Measurements from ENCODE around the gene RABL3. TPM values are rescaled to one million over a fixed set of nuclear protein-coding genes. Genes with fewer than 3 reads are reported as not detected.

The RABL3 gene
- total RNA-seq, 6 experiments from 2014 or later: 32.0 to 39.4 (median 36.9) TPM

DNA sequence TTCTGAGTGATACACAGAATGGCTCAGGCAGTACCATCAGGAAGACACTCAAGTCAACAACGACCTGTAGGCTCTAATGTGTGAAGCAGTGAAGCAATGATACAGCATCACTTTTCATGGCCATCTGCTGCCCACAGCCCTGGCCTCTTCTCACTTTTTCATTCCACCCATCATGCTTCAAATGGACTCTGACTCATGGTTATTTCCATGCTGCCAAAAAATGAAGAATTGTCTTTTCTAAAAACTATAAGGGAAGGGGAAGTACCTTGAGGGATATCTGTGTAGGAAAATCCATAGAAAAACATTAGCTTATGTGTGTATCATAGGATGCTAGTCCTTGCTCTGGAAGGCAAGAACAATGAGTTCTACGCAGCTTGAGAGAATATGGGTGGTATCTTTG is 71.7 kb downstream of the RABL3 start:
- Mint-ChIP-seq H3K27me3 (ENCODE audit: insufficient read depth) (no peaks in the 10 kb centered on the region; the same call in 1 of the 2 replicates), H3K4me1 (ENCODE audit: low read depth) (no peaks in the 10 kb centered on the region), H3K27ac (no peak overlapping the region), H3K9me3 (no peaks in the 10 kb centered on the region), H3K36me3 (ENCODE audit: low read depth) (no peaks in the 10 kb centered on the region), H3K4me3 (no peak overlapping the region)
- TF ChIP-seq, protein P1, sequence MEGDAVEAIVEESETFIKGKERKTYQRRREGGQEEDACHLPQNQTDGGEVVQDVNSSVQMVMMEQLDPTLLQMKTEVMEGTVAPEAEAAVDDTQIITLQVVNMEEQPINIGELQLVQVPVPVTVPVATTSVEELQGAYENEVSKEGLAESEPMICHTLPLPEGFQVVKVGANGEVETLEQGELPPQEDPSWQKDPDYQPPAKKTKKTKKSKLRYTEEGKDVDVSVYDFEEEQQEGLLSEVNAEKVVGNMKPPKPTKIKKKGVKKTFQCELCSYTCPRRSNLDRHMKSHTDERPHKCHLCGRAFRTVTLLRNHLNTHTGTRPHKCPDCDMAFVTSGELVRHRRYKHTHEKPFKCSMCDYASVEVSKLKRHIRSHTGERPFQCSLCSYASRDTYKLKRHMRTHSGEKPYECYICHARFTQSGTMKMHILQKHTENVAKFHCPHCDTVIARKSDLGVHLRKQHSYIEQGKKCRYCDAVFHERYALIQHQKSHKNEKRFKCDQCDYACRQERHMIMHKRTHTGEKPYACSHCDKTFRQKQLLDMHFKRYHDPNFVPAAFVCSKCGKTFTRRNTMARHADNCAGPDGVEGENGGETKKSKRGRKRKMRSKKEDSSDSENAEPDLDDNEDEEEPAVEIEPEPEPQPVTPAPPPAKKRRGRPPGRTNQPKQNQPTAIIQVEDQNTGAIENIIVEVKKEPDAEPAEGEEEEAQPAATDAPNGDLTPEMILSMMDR (IDR thresholded peaks at IDR 0.05): no peak
- DNase-seq: no peak

DNA sequence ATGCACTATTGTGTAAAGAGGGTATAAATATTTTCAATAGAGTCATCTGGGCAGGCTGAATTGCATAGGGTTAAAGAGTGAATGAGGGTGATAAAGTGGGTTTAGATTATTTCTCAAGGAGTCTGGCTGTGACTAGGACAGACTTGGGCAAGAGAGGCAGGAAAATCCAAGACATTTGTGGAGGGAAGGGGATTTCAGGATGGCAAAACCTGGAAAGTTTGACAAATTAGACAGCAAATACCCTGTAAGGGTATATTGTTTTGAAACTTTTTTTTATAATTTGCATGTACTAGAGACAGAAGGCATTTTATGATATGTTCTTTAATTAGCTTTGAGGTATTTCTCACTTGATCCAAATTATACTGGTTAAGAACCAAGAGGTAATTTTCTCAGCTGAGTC is 77.4 kb downstream of the RABL3 start:
- H3K4me1 Mint-ChIP-seq (ENCODE audit: low read depth): peaks cover 14% of the 10 kb centered on the region
- no peak for DNase-seq
- H3K4me3 Mint-ChIP-seq: no peak overlapping the region
- TF ChIP-seq, protein P1 (IDR thresholded peaks at IDR 0.05): no peak
- no peaks in the 10 kb centered on the region for H3K27me3 Mint-ChIP-seq (ENCODE audit: insufficient read depth)
- H3K9me3 Mint-ChIP-seq: no peaks in the 10 kb centered on the region
- no peak overlapping the region for H3K27ac Mint-ChIP-seq
- no peaks in the 10 kb centered on the region for H3K36me3 Mint-ChIP-seq (ENCODE audit: low read depth)

DNA sequence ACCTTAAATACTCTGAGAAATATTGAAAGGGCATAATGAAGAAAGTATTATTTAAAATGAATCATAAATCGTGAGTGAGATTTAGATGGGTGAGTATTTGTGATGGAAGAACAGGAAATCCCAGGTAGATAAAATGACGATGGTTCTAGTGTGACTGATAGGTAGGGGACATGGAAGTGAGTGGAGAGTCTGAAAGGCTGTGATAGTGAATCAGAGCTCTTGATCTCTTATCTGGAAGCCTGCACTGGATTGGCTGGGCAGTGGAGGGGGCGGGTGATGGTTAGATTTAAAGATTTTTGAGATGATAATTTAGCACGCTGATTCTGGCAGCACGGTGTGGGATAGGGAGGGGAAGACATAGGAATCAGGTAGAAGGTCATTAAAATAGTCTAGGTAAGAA is 80.4 kb downstream of the RABL3 start:
- Mint-ChIP-seq H3K9me3 (no peaks in the 10 kb centered on the region), H3K4me3 (no peak overlapping the region), H3K27ac (no peak overlapping the region), H3K27me3 (ENCODE audit: insufficient read depth) (no peaks in the 10 kb centered on the region), H3K36me3 (ENCODE audit: low read depth) (peaks cover 12% of the 10 kb centered on the region), H3K4me1 (ENCODE audit: low read depth) (peaks cover 14% of the 10 kb centered on the region)
- TF ChIP-seq, protein P1 (IDR thresholded peaks at IDR 0.05): no peak
- DNase-seq: no peak

DNA sequence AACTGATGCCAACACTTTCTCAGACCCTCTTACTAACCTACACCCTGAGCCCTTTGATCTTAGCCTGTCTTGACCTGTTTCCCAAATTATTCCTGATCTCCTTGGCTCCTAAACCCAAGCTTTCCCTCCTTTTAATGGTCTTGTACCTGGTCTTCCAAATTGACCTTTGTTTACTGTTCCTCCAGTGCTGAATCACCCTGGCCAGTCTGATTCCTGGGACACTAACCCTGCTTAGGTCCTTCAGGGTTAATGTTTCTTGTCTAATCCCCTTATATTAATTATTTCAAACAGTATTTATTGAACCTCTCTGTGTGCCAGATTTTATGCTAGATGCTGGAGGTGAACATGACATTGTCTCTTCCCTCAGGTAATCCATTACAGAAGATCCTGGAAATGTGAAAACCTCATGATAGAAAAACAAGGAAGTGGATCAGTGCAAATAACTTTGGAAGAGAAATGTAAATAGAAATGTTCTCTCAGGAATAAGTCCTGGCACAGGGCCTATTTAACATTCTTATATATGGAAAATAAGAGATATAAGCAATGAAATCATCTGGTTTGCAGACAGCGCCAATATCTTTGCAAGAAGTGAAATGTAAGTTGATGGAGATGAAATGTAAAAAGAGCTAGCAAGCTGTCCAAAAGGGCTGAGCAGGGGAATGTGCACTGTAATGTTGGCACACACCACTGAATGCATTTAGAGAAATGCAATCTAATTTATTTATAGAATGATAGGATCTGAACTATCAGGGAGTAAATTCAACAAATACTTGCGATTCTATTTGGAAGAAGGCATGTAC is 81.0 kb downstream of the RABL3 start:
- peaks cover 15% of the 10 kb centered on the region for H3K36me3 Mint-ChIP-seq (ENCODE audit: low read depth)
- peaks cover 14% of the 10 kb centered on the region for H3K4me1 Mint-ChIP-seq (ENCODE audit: low read depth)
- no peak overlapping the region for H3K27ac Mint-ChIP-seq
- H3K27me3 Mint-ChIP-seq (ENCODE audit: insufficient read depth): no peaks in the 10 kb centered on the region
- DNase-seq: no peak
- no peak overlapping the region for H3K4me3 Mint-ChIP-seq
- H3K9me3 Mint-ChIP-seq: no peaks in the 10 kb centered on the region
- TF ChIP-seq, protein P1 (IDR thresholded peaks at IDR 0.05): no peak

DNA sequence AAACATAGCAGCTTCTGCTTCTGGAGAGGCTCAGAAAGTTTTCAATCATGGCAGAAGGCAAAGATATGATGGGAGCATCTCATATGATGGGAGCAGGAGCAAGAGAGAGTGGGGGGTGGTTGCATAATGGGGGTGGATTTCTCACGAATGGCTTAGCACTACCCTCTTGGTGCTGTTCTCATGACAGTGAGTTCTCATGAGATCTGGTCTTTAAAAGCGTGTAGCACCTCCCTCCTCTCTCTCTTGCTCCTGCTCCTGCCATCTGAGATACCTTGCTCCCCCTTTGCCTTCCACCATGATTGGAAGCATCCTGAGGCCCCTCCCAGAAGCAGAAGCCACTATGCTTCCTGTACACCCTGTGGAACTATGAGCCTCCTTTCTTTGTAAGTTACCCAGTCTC is 82.5 kb downstream of the RABL3 start:
- TF ChIP-seq, protein P1 (IDR thresholded peaks at IDR 0.05): no peak
- H3K36me3 Mint-ChIP-seq (ENCODE audit: low read depth): peaks cover 15% of the 10 kb centered on the region
- no peaks in the 10 kb centered on the region for H3K9me3 Mint-ChIP-seq
- H3K27me3 Mint-ChIP-seq (ENCODE audit: insufficient read depth): no peaks in the 10 kb centered on the region
- no peak overlapping the region for H3K27ac Mint-ChIP-seq
- DNase-seq: no peak
- peaks cover 14% of the 10 kb centered on the region for H3K4me1 Mint-ChIP-seq (ENCODE audit: low read depth)
- H3K4me3 Mint-ChIP-seq: no peak overlapping the region

All from HFFc6 (cell line).